GM06990 (cell line): Measurements from ENCODE around the gene PLCB3.
A peak's percentile ranks its signal among the peaks of the same experiment; 100 is the strongest.

Source experiments
- DNase-seq: peaks from one replicate; pipeline ENCODE4 v3.0.0-alpha.2; 2011; ENCODE audit not compliant: insufficient read length; ENCODE audit errors: extremely low read depth
- H3K27me3 ChIP-seq: replicated peaks from 2 replicates; pipeline ENCODE4 v1.6.0; 2011; ENCODE audit warnings: low read length; ENCODE audit not compliant: control insufficient read depth, insufficient read depth
- H3K36me3 ChIP-seq: 2 replicates; pipeline ENCODE4 v1.5.1; 2011; ENCODE audit warnings: low read length; ENCODE audit not compliant: control insufficient read depth, insufficient read depth
- H3K4me3 ChIP-seq: replicated peaks from 2 replicates; pipeline ENCODE4 v1.5.1; 2011; ENCODE audit warnings: low read depth, mild to moderate bottlenecking, control low read depth, low read length
- CTCF ChIP-seq: IDR thresholded peaks from 2 replicates; pipeline ENCODE4 v1.5.1; 2011; ENCODE audit warnings: low read length, control low read depth, mild to moderate bottlenecking, inconsistent platforms; ENCODE audit not compliant: insufficient read depth, poor library complexity, severe bottlenecking

The PLCB3 gene

GRCh38 chr11:64229090-64229743, 22.1 kb upstream of the PLCB3 start:
- peaks cover 3% of the 10 kb centered on the region for H3K36me3 ChIP-seq
- no peak for TF ChIP-seq CTCF
- H3K27me3 ChIP-seq, result no peaks in the 10 kb centered on the region
- no peak overlapping the region for H3K4me3 ChIP-seq
- no peak for DNase-seq

GRCh38 chr11:64229744-64230170, 21.6 kb upstream of the PLCB3 start:
- Histone ChIP-seq H3K4me3 (peak overlapping the region; percentile 79), H3K27me3 (no peaks in the 10 kb centered on the region), H3K36me3 (peaks cover under 1% of the 10 kb centered on the region)
- DNase-seq, result no peak
- TF ChIP-seq CTCF, result no peak

- H3K36me3 ChIP-seq, result no peaks in the 10 kb centered on the region; the same call in none of the 2 replicates
- no peaks in the 10 kb centered on the region for H3K27me3 ChIP-seq
- H3K4me3 ChIP-seq, result peak within 1 kb of the TSS; percentile 79
- no peak for TF ChIP-seq CTCF
- peak; percentile 90 for DNase-seq
These were observed 21.0 kb upstream of the PLCB3 start, which contains the start of gene DNAJC4 for GRCh38 chr11:64230171-64230984. Gene DNAJC4, plus strand, starts transcription at chr11:64230548. Its CDS starts 307 bp downstream, at chr11:64230855.

- DNase-seq, result no peak
- Histone ChIP-seq H3K36me3 (no peaks in the 10 kb centered on the region; the same call in none of the 2 replicates), H3K27me3 (no peaks in the 10 kb centered on the region), H3K4me3 (peak overlapping the region; percentile 79)
- no peak for TF ChIP-seq CTCF
These were observed 20.4 kb upstream of the PLCB3 start for GRCh38 chr11:64230985-64231365.

- TF ChIP-seq CTCF, result no peak
- no peaks in the 10 kb centered on the region for H3K27me3 ChIP-seq
- no peaks in the 10 kb centered on the region; the same call in none of the 2 replicates for H3K36me3 ChIP-seq
- H3K4me3 ChIP-seq, result no peak overlapping the region
- no peak for DNase-seq
These were observed 19.8 kb upstream of the PLCB3 start for GRCh38 chr11:64231546-64231945.
